Right cardiac atrium (tissue), 5 donors: ENCODE data around the gene PTGES2. TPM values are rescaled to one million over a fixed set of nuclear protein-coding genes. Genes with fewer than 3 reads are reported as not detected.

Experiments used
- ATAC-seq, 2 donors: fragments of 200-7000 bp; cut with Tn5 transposase; one replicate each; pipeline versions ENCODE4 v1.8.0 to v1.9.1; 2020; ENCODE audit warnings: moderate library complexity in 2 of 2, mild to moderate bottlenecking in 1 of 2
- DNase-seq, 3 donors: peaks; one replicate each; pipeline ENCODE4 v3.0.0-alpha.2; 2020
- H3K27ac ChIP-seq: one replicate; pipeline ENCODE4 v1.5.1; 2013; ENCODE audit warnings: mild to moderate bottlenecking, low read length, control low read depth, moderate library complexity
- H3K27me3 ChIP-seq: one replicate; pipeline ENCODE4 v1.6.1; 2013; ENCODE audit not compliant: control insufficient read depth, insufficient read depth
- H3K4me1 ChIP-seq: one replicate; pipeline ENCODE4 v1.6.1; 2013; ENCODE audit warnings: low read length; ENCODE audit not compliant: control insufficient read depth, insufficient read depth
- H3K4me3 ChIP-seq: one replicate; pipeline ENCODE4 v1.5.1; 2013; ENCODE audit warnings: low read length, control low read depth
- H3K9me3 ChIP-seq: one replicate; pipeline ENCODE4 v1.6.1; 2013; ENCODE audit warnings: low read length; ENCODE audit not compliant: control insufficient read depth
- WGBS: extraction: QIAGEN DNeasy Blood & Tissue Kit; methylation state at CpG from one replicate; pipeline ENCODE4 v1.1.7; 2013; 5-methylcytosine and 5-hydroxymethylcytosine counted together
- intact Hi-C, 4 donors: fragments of 100-400 bp; cut with DNase I; formaldehyde crosslinking; loops; one replicate each; pipeline versions ENCODE4 v1.11.0 to v1.14.0; 2022 to 2023
- polyA plus RNA-seq: library from polyadenylated mRNA; stranded (reverse); fragments of 200-250 nt; gene quantifications from one replicate; pipeline ENCODE4 v1.2.3, GENCODE V29; 2013
- total RNA-seq, 4 donors: library from RNA; stranded (reverse); fragmentation: NEBNext Ultra II Directional; extraction: Animal tissue kit (Norgen Biotek cat#: 25700); gene quantifications; one replicate each; pipeline ENCODE4 v1.2.1, GENCODE V29; 2021
- donor health status: healthy with polysubstance abuse.
- donor health status: DM: no; HTN: yes; CAD: no.
- donor health status: DM: no; HTN: no; CAD: no.
- donor health status: DM: no; HTN: yes; CAD: no; lungs with severe emphysema.
- donor health status: DM: yes; HTN: yes; CAD: no.

Gene PTGES2
- total and polyA plus RNA-seq, 5 donors = 122 to 162 (median 126) TPM

- 96% methylated on average over 10 of the region's 10 CpGs for WGBS
- DNase-seq = peak in 2 of 3 donors; percentile 53 to 64
- no peaks in the 10 kb centered on the region for H3K27me3 ChIP-seq
- no peak for ATAC-seq
- H3K27ac ChIP-seq = no peak overlapping the region
- H3K4me3 ChIP-seq = no peak overlapping the region
- H3K9me3 ChIP-seq = no peaks in the 10 kb centered on the region
- H3K4me1 ChIP-seq = peaks cover 9% of the 10 kb centered on the region
- intact Hi-C loops = no loop called here
Observed at GRCh38 chr9:128163523-128164306, 36.2 kb upstream of the PTGES2 start.

- intact Hi-C loops = no loop called here
- DNase-seq (peak in 1 of 3 donors; percentile 12), ATAC-seq (no peak)
- Histone ChIP-seq H3K27me3 (no peaks in the 10 kb centered on the region), H3K4me1 (peaks cover 9% of the 10 kb centered on the region), H3K4me3 (no peak overlapping the region), H3K27ac (no peak overlapping the region), H3K9me3 (no peaks in the 10 kb centered on the region)
- WGBS = 93% methylated on average over 6 of the region's 6 CpGs
Observed at GRCh38 chr9:128163027-128163515, 35.5 kb upstream of the PTGES2 start.

- Histone ChIP-seq H3K9me3 (no peaks in the 10 kb centered on the region), H3K27ac (peak overlapping the region; percentile 28), H3K4me1 (peaks cover 9% of the 10 kb centered on the region), H3K4me3 (no peak overlapping the region), H3K27me3 (no peaks in the 10 kb centered on the region)
- ATAC-seq = peak; percentile 14 to 18
- peak; percentile 73 to 80 (median 79) for DNase-seq
- WGBS = 70% methylated on average over 10 of the region's 10 CpGs
- intact Hi-C loops = no loop called here
Observed at GRCh38 chr9:128162215-128163026, 34.9 kb upstream of the PTGES2 start.

GRCh38 chr9:128161215-128161902 is 33.8 kb upstream of the PTGES2 start:
- DNase-seq (peak in 2 of 3 donors; percentile 4 to 32), ATAC-seq (peak in 1 of 2 donors; percentile 0)
- Histone ChIP-seq H3K4me3 (no peak overlapping the region), H3K27ac (no peak overlapping the region), H3K27me3 (no peaks in the 10 kb centered on the region), H3K4me1 (peaks cover 9% of the 10 kb centered on the region), H3K9me3 (no peaks in the 10 kb centered on the region)
- 92% methylated on average over 13 of the region's 13 CpGs for WGBS
- intact Hi-C loops = no loop called here

- Histone ChIP-seq H3K27me3 (no peaks in the 10 kb centered on the region), H3K9me3 (no peaks in the 10 kb centered on the region), H3K4me1 (peaks cover 9% of the 10 kb centered on the region), H3K27ac (no peak overlapping the region), H3K4me3 (peak overlapping the region; percentile 57)
- intact Hi-C loops = no loop called here
- 1% methylated on average over 23 of the region's 23 CpGs for WGBS
- peak in 2 of 3 donors; percentile 40 to 72 for DNase-seq
- peak; percentile 6 to 7 for ATAC-seq
Observed at GRCh38 chr9:128160603-128160987, 33.1 kb upstream of the PTGES2 start.

- peak within 1 kb of the TSS; percentile 1 for H3K27ac ChIP-seq
- peak; percentile 96 to 98 (median 98) for DNase-seq
- no peaks in the 10 kb centered on the region for H3K27me3 ChIP-seq
- under 1% methylated on average over 77 of the region's 77 CpGs for WGBS
- peak within 1 kb of the TSS; percentile 57 for H3K4me3 ChIP-seq
- intact Hi-C loops = no loop called here
- no peaks in the 10 kb centered on the region for H3K9me3 ChIP-seq
- H3K4me1 ChIP-seq = peaks cover 9% of the 10 kb centered on the region
- peak; percentile 94 to 97 for ATAC-seq
Observed at GRCh38 chr9:128159784-128160602, 32.5 kb upstream of the PTGES2 start, which contains the start of gene BBLN. BBLN (plus strand) TSS chr9:128160265; CDS start chr9:128160408, 143 bp downstream.

GRCh38 chr9:128159522-128159783 is 31.9 kb upstream of the PTGES2 start:
- no peak for DNase-seq
- Histone ChIP-seq H3K27ac (peak overlapping the region; percentile 1), H3K4me3 (peak overlapping the region; percentile 23), H3K27me3 (no peaks in the 10 kb centered on the region), H3K9me3 (no peaks in the 10 kb centered on the region), H3K4me1 (peaks cover 6% of the 10 kb centered on the region)
- intact Hi-C loops = no loop called here
- ATAC-seq = no peak
- WGBS = 42% methylated on average over 11 of the region's 11 CpGs

- DNase-seq (peak in 1 of 3 donors; percentile 9), ATAC-seq (no peak)
- Histone ChIP-seq H3K4me3 (no peak overlapping the region), H3K4me1 (no peaks in the 10 kb centered on the region), H3K9me3 (no peaks in the 10 kb centered on the region), H3K27ac (no peak overlapping the region), H3K27me3 (no peaks in the 10 kb centered on the region)
- intact Hi-C loops = no loop called here
- WGBS = 87% methylated on average over 7 of the region's 7 CpGs
Observed at GRCh38 chr9:128155736-128156500, 28.4 kb upstream of the PTGES2 start.

- no peak for ATAC-seq
- Histone ChIP-seq H3K4me1 (no peaks in the 10 kb centered on the region), H3K27ac (no peak overlapping the region), H3K9me3 (no peaks in the 10 kb centered on the region), H3K4me3 (no peak overlapping the region), H3K27me3 (no peaks in the 10 kb centered on the region)
- peak in 1 of 3 donors; percentile 4 for DNase-seq
- WGBS = 81% methylated on average over 13 of the region's 13 CpGs
- intact Hi-C loops = no loop called here
Observed at GRCh38 chr9:128153947-128154695, 26.6 kb upstream of the PTGES2 start.
